ENCODE results near the gene GABRB1.

The GABRB1 gene

GRCh38 chr4:47213539-47213938, 182.2 kb downstream of the GABRB1 start:
- no peak overlapping the region for H3K9ac ChIP-seq (ENCODE audit: low read depth, low read length, poor library complexity, severe bottlenecking)
- no peaks in the 10 kb centered on the region for H3K9me3 ChIP-seq (ENCODE audit: insufficient read depth, low read depth, low read length)
- H4K20me1 ChIP-seq (ENCODE audit: insufficient read depth, low read length, poor library complexity, severe bottlenecking) = no peaks in the 10 kb centered on the region
- H3K4me2 ChIP-seq (ENCODE audit: low read depth, low read length, poor library complexity, severe bottlenecking) = no peak overlapping the region
- TF ChIP-seq CTCF (conservative IDR thresholded peaks at IDR 0.05; ENCODE audit: low read length) (no peak), EZH2phosphoT487 (IDR thresholded peaks at IDR 0.05; ENCODE audit: borderline replicate concordance) (no peak)
- H3K79me2 ChIP-seq (ENCODE audit: insufficient read depth, low read length) = no peaks in the 10 kb centered on the region
- H2AFZ ChIP-seq (ENCODE audit: low read length) = no peak overlapping the region
- no peaks in the 10 kb centered on the region for H3K36me3 ChIP-seq (ENCODE audit: insufficient read depth, low read length)
- no peaks in the 10 kb centered on the region for H3K27me3 ChIP-seq (ENCODE audit: insufficient read depth, low read length, poor library complexity, severe bottlenecking)
- H3K9me2 ChIP-seq (replicated peaks; ENCODE audit: low read depth, low read length) = no peaks in the 10 kb centered on the region
- no peaks in the 10 kb centered on the region for H3F3A ChIP-seq (ENCODE audit: low read depth)
- H3K4me1 ChIP-seq (ENCODE audit: insufficient read depth, low read length, poor library complexity, severe bottlenecking) = no peaks in the 10 kb centered on the region
- no peak overlapping the region for H3K4me3 ChIP-seq (ENCODE audit: low read length, poor library complexity, severe bottlenecking)

GRCh38 chr4:47213971-47214370, 182.6 kb downstream of the GABRB1 start:
- H3K36me3 ChIP-seq (ENCODE audit: insufficient read depth, low read length) = no peaks in the 10 kb centered on the region
- H3F3A ChIP-seq (ENCODE audit: low read depth) = no peaks in the 10 kb centered on the region
- TF ChIP-seq EZH2phosphoT487 (IDR thresholded peaks at IDR 0.05; ENCODE audit: borderline replicate concordance) (no peak), CTCF (conservative IDR thresholded peaks at IDR 0.05; ENCODE audit: low read length) (no peak)
- no peak overlapping the region for H3K9ac ChIP-seq (ENCODE audit: low read depth, low read length, poor library complexity, severe bottlenecking)
- no peak overlapping the region for H3K4me3 ChIP-seq (ENCODE audit: low read length, poor library complexity, severe bottlenecking)
- no peaks in the 10 kb centered on the region for H4K20me1 ChIP-seq (ENCODE audit: insufficient read depth, low read length, poor library complexity, severe bottlenecking)
- no peak overlapping the region for H3K4me2 ChIP-seq (ENCODE audit: low read depth, low read length, poor library complexity, severe bottlenecking)
- no peaks in the 10 kb centered on the region for H3K9me2 ChIP-seq (replicated peaks; ENCODE audit: low read depth, low read length)
- no peaks in the 10 kb centered on the region for H3K79me2 ChIP-seq (ENCODE audit: insufficient read depth, low read length)
- no peaks in the 10 kb centered on the region for H3K9me3 ChIP-seq (ENCODE audit: insufficient read depth, low read depth, low read length)
- H3K27me3 ChIP-seq (ENCODE audit: insufficient read depth, low read length, poor library complexity, severe bottlenecking) = no peaks in the 10 kb centered on the region
- no peak overlapping the region for H2AFZ ChIP-seq (ENCODE audit: low read length)
- H3K4me1 ChIP-seq (ENCODE audit: insufficient read depth, low read length, poor library complexity, severe bottlenecking) = no peaks in the 10 kb centered on the region

- Histone ChIP-seq H3K9ac (ENCODE audit: low read depth, low read length, poor library complexity, severe bottlenecking) (no peak overlapping the region), H3K36me3 (ENCODE audit: insufficient read depth, low read length) (no peaks in the 10 kb centered on the region), H3K4me2 (ENCODE audit: low read depth, low read length, poor library complexity, severe bottlenecking) (no peak overlapping the region), H3K4me3 (ENCODE audit: low read length, poor library complexity, severe bottlenecking) (no peak overlapping the region), H3F3A (ENCODE audit: low read depth) (no peaks in the 10 kb centered on the region), H3K27me3 (ENCODE audit: insufficient read depth, low read length, poor library complexity, severe bottlenecking) (no peaks in the 10 kb centered on the region), H3K4me1 (ENCODE audit: insufficient read depth, low read length, poor library complexity, severe bottlenecking) (no peaks in the 10 kb centered on the region), H3K9me3 (ENCODE audit: insufficient read depth, low read depth, low read length) (no peaks in the 10 kb centered on the region), H3K79me2 (ENCODE audit: insufficient read depth, low read length) (no peaks in the 10 kb centered on the region), H4K20me1 (ENCODE audit: insufficient read depth, low read length, poor library complexity, severe bottlenecking) (no peaks in the 10 kb centered on the region), H3K9me2 (replicated peaks; ENCODE audit: low read depth, low read length) (no peaks in the 10 kb centered on the region), H2AFZ (ENCODE audit: low read length) (no peak overlapping the region)
- TF ChIP-seq CTCF (conservative IDR thresholded peaks at IDR 0.05; ENCODE audit: low read length) = no peak
- no peak for TF ChIP-seq EZH2phosphoT487 (IDR thresholded peaks at IDR 0.05; ENCODE audit: borderline replicate concordance)
Measured at GRCh38 chr4:47215759-47216158, 184.4 kb downstream of the GABRB1 start.

Measured in Loucy (cell line).